ENCODE data around the gene TIMM44.

TIMM44 gene

GRCh38 chr19:7943444-7944176 is at the start of gene TIMM44:
Gene TIMM44, minus strand, starts transcription at chr19:7943666. Its CDS starts 15 bp downstream, at chr19:7943651.
- in situ Hi-C loops (cut with MboI; ENCODE audit: low sequenced_read_pairs, unreplicated experiment): no loop called here
- DNase-seq (ENCODE audit: low spot score): peak; percentile 98
- TF ChIP-seq, protein P1, sequence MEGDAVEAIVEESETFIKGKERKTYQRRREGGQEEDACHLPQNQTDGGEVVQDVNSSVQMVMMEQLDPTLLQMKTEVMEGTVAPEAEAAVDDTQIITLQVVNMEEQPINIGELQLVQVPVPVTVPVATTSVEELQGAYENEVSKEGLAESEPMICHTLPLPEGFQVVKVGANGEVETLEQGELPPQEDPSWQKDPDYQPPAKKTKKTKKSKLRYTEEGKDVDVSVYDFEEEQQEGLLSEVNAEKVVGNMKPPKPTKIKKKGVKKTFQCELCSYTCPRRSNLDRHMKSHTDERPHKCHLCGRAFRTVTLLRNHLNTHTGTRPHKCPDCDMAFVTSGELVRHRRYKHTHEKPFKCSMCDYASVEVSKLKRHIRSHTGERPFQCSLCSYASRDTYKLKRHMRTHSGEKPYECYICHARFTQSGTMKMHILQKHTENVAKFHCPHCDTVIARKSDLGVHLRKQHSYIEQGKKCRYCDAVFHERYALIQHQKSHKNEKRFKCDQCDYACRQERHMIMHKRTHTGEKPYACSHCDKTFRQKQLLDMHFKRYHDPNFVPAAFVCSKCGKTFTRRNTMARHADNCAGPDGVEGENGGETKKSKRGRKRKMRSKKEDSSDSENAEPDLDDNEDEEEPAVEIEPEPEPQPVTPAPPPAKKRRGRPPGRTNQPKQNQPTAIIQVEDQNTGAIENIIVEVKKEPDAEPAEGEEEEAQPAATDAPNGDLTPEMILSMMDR (IDR thresholded peaks at IDR 0.05; ENCODE audit: borderline replicate concordance, control extremely low read depth, extremely low read depth, insufficient read depth, missing control alignments): no peak

DNA sequence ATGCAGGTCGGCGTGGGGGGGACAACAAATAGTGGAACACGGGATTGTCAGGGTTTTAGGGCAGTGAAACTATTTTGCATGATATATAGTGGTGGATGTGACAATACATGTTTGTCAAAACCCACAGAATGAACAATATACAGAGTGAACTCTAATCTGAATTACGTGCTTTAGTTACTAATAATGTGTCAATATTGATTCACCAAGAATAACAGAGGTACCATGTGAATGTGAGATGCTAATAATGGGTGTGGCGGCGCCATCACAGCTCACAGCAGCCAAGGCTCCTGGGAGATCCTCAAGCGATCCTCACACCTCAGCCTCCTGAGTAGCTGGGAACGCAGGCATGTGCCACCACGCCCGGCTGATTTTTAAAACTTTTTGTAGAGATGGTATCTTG is 49.1 kb upstream of the TIMM44 start:
- no peak for DNase-seq (ENCODE audit: low spot score)
- in situ Hi-C loops (cut with MboI; ENCODE audit: low sequenced_read_pairs, unreplicated experiment): no loop called here

DNA sequence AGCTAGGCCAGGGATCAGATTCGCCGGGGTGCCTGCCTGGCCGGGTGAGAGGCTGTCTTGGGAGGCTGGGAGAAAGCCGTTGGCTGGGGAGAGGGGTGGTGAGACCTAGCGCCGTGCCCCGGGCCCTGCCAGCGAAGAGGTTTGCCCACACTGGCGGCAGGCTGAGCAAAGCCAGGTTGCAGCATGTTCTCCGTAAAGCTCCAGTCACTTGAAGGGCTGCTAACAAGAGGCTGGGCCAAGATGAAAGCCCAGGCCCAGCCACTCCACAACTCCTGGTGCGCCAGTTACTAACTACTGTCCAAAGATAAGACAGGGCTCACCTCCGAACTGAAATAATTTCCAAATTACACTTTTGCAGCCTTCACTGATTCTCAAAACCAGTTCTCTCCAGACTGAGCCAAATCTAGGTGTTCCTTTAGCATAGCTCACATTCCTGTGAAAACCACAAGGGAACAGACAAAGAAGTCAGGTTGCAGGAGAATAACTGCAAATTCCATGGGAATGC is 45.7 kb upstream of the TIMM44 start:
- no peak for DNase-seq (ENCODE audit: low spot score)
- TF ChIP-seq, protein P1 (IDR thresholded peaks at IDR 0.05; ENCODE audit: borderline replicate concordance, control extremely low read depth, extremely low read depth, insufficient read depth, missing control alignments): no peak
- in situ Hi-C loops (cut with MboI; ENCODE audit: low sequenced_read_pairs, unreplicated experiment): no loop called here

More for the DNA sequence above, 49.1 kb upstream of the TIMM44 start:
- TF ChIP-seq, protein P1 (IDR thresholded peaks at IDR 0.05; ENCODE audit: borderline replicate concordance, control extremely low read depth, extremely low read depth, insufficient read depth, missing control alignments): no peak

DNA sequence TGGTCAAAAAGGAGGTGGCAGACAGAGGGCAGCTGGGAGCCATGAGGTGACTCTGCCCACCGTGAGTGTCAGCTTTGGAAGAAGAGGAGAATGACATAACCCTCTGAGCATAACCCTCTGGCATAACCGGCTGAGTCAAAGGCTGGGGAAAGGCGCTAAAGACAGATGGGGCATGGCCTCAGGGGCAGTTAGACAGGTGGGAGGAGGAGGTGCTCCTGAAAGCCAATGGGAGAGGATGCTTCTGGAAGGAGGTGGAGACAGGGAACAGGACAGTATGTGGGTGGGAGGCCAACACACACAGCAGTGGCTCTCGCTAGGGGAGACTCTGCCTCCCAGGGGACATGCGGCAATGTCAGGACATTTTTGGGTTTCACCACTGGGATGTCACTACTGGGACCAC is 44.8 kb upstream of the TIMM44 start:
- TF ChIP-seq, protein P1 (IDR thresholded peaks at IDR 0.05; ENCODE audit: borderline replicate concordance, control extremely low read depth, extremely low read depth, insufficient read depth, missing control alignments): no peak
- in situ Hi-C loops (cut with MboI; ENCODE audit: low sequenced_read_pairs, unreplicated experiment): no loop called here

DNA sequence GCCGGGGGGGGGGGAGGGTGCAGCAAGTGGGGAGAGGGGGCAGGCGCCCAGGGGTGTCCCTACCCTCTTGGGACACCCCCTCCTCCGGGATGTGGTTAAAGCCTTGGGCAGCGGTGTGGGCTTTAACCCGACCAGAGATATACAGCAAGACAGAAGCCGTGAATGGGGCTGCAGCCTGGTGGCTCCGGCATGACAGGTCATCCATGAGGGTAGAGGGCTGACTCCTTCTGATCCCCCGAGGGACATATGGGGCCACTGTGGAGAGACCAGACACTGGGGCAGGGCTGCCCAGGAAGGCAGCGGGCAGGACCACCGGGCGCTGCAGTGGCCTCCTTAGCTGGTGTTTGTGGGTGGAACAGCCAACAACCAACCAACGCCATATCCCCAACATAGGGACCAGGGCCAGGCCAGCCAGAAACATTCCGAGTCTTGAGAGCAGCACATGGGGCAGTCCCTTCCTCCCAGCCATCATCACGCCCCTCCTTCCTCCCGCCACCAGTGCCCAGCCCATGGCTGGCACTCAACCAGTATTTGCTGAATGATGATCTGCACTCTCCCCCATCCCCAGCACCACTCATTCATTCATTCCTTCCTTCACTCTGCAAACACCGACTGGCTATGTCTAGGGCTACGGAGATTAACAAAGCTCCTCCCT is 43.8 kb upstream of the TIMM44 start:
- DNase-seq (ENCODE audit: low spot score): no peak
- TF ChIP-seq, protein P1 (IDR thresholded peaks at IDR 0.05; ENCODE audit: borderline replicate concordance, control extremely low read depth, extremely low read depth, insufficient read depth, missing control alignments): no peak
- in situ Hi-C loops (cut with MboI; ENCODE audit: low sequenced_read_pairs, unreplicated experiment): no loop called here

More for the DNA sequence above, 44.8 kb upstream of the TIMM44 start:
- DNase-seq (ENCODE audit: low spot score): no peak

DNA sequence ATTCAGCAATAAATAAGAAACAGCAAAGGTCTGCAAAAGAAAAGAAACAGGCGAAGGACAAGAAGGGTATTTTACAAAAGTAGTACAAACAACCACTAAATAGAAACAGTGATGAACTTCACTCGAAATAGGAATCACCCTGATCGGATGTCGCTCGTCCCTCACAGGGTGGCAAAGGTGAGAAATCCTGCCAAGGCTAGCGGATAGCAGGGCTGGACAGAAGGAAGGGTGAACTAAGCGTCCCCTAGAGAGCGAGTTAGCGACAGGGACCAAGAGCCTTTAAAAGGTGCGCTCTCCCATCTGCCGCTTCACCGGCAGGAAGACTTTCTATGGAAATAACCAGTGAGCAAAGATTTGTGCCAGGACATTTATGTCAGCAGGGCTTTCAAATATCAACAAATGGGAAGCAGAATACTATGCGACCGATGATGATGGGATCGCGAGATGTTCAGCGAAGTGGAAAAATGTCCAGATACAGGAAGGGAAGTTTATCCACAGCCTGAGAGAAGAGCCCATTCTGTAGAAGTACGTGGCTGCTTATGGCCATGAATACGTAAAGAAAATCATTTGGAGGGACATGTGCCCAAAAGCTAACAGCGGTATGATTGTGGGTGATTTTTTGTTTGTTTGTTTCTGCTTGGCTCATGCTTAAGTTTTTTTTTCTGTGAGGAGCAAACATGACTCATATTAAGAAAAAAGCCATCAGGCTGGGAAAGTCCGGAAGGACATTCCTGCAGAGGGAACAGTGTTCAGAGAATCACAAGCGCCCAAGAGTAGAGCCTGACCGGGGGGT is 43.1 kb upstream of the TIMM44 start:
- in situ Hi-C loops (cut with MboI; ENCODE audit: low sequenced_read_pairs, unreplicated experiment): no loop called here
- no peak for DNase-seq (ENCODE audit: low spot score)

More for the DNA sequence above, 43.1 kb upstream of the TIMM44 start:
- TF ChIP-seq, protein P1 (IDR thresholded peaks at IDR 0.05; ENCODE audit: borderline replicate concordance, control extremely low read depth, extremely low read depth, insufficient read depth, missing control alignments): no peak
